ENCODE measurements around the gene TTC19.
"Not testable (repeated sequence)": the region's sequence is repeated elsewhere in the genome, so short reads cannot be mapped to it uniquely, and the experiment has no call there.

The TTC19 gene

GRCh38 chr17:16027708-16028584, 28.3 kb downstream of the TTC19 start:
- DNase-seq (ENCODE audit: low read depth in 2 of 2), result peak; percentile 70

GRCh38 chr17:16033729-16034349, 34.2 kb downstream of the TTC19 start:
- no peak for DNase-seq (ENCODE audit: low read depth in 2 of 2)

- DNase-seq (ENCODE audit: low read depth in 2 of 2), result no peak
Measured at GRCh38 chr17:16036261-16036660, 36.6 kb downstream of the TTC19 start.

- DNase-seq (ENCODE audit: low read depth in 2 of 2), result no peak
Measured at GRCh38 chr17:16037636-16038035, 38.0 kb downstream of the TTC19 start.

GRCh38 chr17:16040710-16041251, 41.2 kb downstream of the TTC19 start:
- DNase-seq (ENCODE audit: low read depth in 2 of 2), result peak; percentile 26 to 34

GRCh38 chr17:16044487-16044886, 44.9 kb downstream of the TTC19 start:
- no peak for DNase-seq (ENCODE audit: low read depth in 2 of 2)

GRCh38 chr17:16046966-16047365, 47.3 kb downstream of the TTC19 start:
- DNase-seq (ENCODE audit: low read depth in 2 of 2), result no peak

- no peak for DNase-seq (ENCODE audit: low read depth in 2 of 2)
Measured at GRCh38 chr17:16048811-16049449, 49.3 kb downstream of the TTC19 start.

GRCh38 chr17:16050844-16051243, 51.2 kb downstream of the TTC19 start:
- DNase-seq (ENCODE audit: low read depth in 2 of 2), result no peak

- DNase-seq (ENCODE audit: low read depth in 2 of 2), result peak in 1 of 2 experiments; percentile 13
Measured at GRCh38 chr17:16052486-16052885, 52.9 kb downstream of the TTC19 start.

GRCh38 chr17:16055139-16055538, 55.5 kb downstream of the TTC19 start:
- not testable (repeated sequence) for DNase-seq (ENCODE audit: low read depth in 2 of 2)

GRCh38 chr17:16061631-16062030, 62.0 kb downstream of the TTC19 start:
- no peak for DNase-seq (ENCODE audit: low read depth in 2 of 2)

GRCh38 chr17:16066125-16066524, 66.5 kb downstream of the TTC19 start:
- no peak for DNase-seq (ENCODE audit: low read depth in 2 of 2)

- no peak for DNase-seq (ENCODE audit: low read depth in 2 of 2)
Measured at GRCh38 chr17:16068323-16068722, 68.7 kb downstream of the TTC19 start.

GRCh38 chr17:16072031-16072430, 72.4 kb downstream of the TTC19 start:
- no peak for DNase-seq (ENCODE audit: low read depth in 2 of 2)

- DNase-seq (ENCODE audit: low read depth in 2 of 2), result no peak
Measured at GRCh38 chr17:16073845-16074244, 74.2 kb downstream of the TTC19 start.

GRCh38 chr17:16074423-16074822, 74.8 kb downstream of the TTC19 start:
- DNase-seq (ENCODE audit: low read depth in 2 of 2), result no peak

- no peak for DNase-seq (ENCODE audit: low read depth in 2 of 2)
Measured at GRCh38 chr17:16075949-16076348, 76.3 kb downstream of the TTC19 start.

Data from fibroblast of skin of left biceps (primary cell).